ENCODE data around the gene SYNE4. TPM values are rescaled to one million over a fixed set of nuclear protein-coding genes. Genes with fewer than 3 reads are reported as not detected.
"Not testable (repeated sequence)": the region's sequence is repeated elsewhere in the genome, so short reads cannot be mapped to it uniquely, and the experiment has no call there.

The SYNE4 gene
- total and polyA plus RNA-seq, 7 donors = 0.21 to 0.25 (median 0.23) TPM; not detected in 3

- Histone ChIP-seq H3K27ac (no peak overlapping the region), H3K9me3 (no peaks in the 10 kb centered on the region), H3K27me3 (ENCODE audit: insufficient read depth in 3 of 3, low read length in 2 of 3) (peaks cover 0 to 60% (median 16%) of the 10 kb centered on the region in 3 donors), H3K4me1 (no peaks in the 10 kb centered on the region), H3K36me3 (ENCODE audit: insufficient read depth in 1 of 2, low read depth in 1 of 2) (no peaks in the 10 kb centered on the region), H3K4me3 (no peak overlapping the region)
- no peak for DNase-seq
- WGBS, 3 donors = 71 to 80% (median 79%) methylated on average over 7 of the region's 7 CpGs
- intact Hi-C loops (cut with DNase I) = no loop called here
- no peak for ATAC-seq
- TF ChIP-seq, protein P1, sequence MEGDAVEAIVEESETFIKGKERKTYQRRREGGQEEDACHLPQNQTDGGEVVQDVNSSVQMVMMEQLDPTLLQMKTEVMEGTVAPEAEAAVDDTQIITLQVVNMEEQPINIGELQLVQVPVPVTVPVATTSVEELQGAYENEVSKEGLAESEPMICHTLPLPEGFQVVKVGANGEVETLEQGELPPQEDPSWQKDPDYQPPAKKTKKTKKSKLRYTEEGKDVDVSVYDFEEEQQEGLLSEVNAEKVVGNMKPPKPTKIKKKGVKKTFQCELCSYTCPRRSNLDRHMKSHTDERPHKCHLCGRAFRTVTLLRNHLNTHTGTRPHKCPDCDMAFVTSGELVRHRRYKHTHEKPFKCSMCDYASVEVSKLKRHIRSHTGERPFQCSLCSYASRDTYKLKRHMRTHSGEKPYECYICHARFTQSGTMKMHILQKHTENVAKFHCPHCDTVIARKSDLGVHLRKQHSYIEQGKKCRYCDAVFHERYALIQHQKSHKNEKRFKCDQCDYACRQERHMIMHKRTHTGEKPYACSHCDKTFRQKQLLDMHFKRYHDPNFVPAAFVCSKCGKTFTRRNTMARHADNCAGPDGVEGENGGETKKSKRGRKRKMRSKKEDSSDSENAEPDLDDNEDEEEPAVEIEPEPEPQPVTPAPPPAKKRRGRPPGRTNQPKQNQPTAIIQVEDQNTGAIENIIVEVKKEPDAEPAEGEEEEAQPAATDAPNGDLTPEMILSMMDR (IDR thresholded peaks at IDR 0.05) = no peak
These were observed 48.1 kb downstream of the SYNE4 start for GRCh38 chr19:35960432-35960972.

DNA sequence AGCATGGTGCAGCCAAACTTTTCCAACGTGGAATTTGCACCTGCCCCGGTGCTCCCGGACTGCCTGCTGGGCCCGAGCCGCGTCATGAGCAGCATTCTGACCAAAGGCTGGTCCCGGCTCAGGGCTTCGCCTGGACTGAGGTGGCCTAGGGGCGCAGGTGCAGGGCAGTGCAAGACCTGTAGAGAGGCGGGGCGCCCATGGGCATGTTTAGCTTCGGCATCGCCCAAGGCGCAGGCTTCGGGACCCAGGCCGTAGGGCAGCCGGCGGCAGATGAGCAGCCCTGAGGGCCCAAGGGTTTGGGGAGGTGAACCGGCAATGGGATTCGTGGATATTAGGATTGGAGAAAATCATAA, 48.7 kb downstream of the SYNE4 start:
- ATAC-seq (no peak), DNase-seq (no peak)
- WGBS, 3 donors = 20 to 27% (median 25%) methylated on average over 20 of the region's 20 CpGs

DNA sequence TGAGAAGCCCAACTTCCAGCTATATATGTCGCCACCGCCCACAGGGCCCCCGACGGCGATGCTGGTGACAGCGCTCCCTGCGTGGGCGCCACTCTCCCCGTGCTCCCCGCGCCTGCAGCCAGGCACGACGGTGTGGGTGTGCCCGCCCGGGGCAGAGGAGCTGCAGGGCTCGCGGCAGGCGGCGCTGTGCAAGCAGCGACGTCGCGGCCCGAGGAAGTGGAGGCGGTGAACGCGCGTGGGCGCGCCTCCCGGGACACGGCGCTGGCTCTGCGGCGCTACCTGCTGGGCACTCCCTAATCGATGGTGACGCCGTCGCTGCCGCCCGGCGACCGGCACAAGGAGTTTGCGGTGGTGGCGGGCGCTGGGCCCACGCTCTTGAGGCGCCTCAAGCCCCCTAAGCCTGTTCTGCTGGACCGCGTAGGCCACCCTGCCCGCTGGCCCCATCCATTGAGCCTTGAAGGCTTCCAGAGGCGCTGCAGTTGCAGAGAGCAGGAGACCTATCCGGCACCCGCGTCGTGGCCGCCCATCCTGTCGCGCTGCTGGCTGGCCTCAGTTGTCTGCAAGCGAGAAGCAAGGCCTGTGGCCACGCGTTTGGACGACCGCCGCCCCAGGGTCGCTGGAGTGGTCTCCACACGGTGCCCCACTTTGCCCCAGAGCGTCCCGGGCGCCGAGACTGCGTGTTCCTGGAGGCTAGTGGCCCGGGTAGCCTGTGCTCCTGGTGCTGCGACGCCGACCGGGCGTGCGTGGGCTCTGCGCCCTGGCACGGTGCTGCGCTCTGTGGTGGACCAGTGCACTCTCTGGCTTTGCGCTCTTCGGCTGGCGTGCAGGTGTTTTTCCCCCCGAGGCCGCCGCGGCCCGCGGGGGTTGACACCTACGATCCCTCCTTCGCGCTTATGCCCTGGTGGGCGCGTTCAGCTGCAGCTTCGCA, 49.3 kb downstream of the SYNE4 start:
- H3K4me3 ChIP-seq = peak overlapping the region; percentile 22
- H3K36me3 ChIP-seq (ENCODE audit: insufficient read depth in 1 of 2, low read depth in 1 of 2) = no peaks in the 10 kb centered on the region
- intact Hi-C loops (cut with DNase I) = no loop called here
- WGBS, 3 donors = 7 to 9% (median 8%) methylated on average over 75 to 97 of the region's 97 CpGs
- TF ChIP-seq, protein P1 (IDR thresholded peaks at IDR 0.05) = no peak
- ATAC-seq (peak in 1 of 4 donors; percentile 48), DNase-seq (peak; percentile 33 to 61)
- no peaks in the 10 kb centered on the region for H3K4me1 ChIP-seq
- no peak overlapping the region for H3K27ac ChIP-seq
- no peaks in the 10 kb centered on the region for H3K9me3 ChIP-seq
- peaks cover 0 to 52% (median 16%) of the 10 kb centered on the region in 3 donors for H3K27me3 ChIP-seq (ENCODE audit: insufficient read depth in 3 of 3, low read length in 2 of 3)

More for the DNA sequence above, 48.7 kb downstream of the SYNE4 start:
- no peak overlapping the region for H3K4me3 ChIP-seq
- H3K27ac ChIP-seq = no peak overlapping the region
- H3K9me3 ChIP-seq = no peaks in the 10 kb centered on the region
- peaks cover 0 to 55% (median 16%) of the 10 kb centered on the region in 3 donors for H3K27me3 ChIP-seq (ENCODE audit: insufficient read depth in 3 of 3, low read length in 2 of 3)
- H3K4me1 ChIP-seq = no peaks in the 10 kb centered on the region
- intact Hi-C loops (cut with DNase I) = no loop called here
- no peaks in the 10 kb centered on the region for H3K36me3 ChIP-seq (ENCODE audit: insufficient read depth in 1 of 2, low read depth in 1 of 2)
- TF ChIP-seq, protein P1 (IDR thresholded peaks at IDR 0.05) = no peak

- ATAC-seq = no peak
- Histone ChIP-seq H3K9me3 (no peaks in the 10 kb centered on the region), H3K27me3 (ENCODE audit: insufficient read depth in 3 of 3, low read length in 2 of 3) (peaks cover 0 to 46% (median 16%) of the 10 kb centered on the region in 3 donors), H3K4me3 (peak overlapping the region; percentile 22), H3K36me3 (ENCODE audit: insufficient read depth in 1 of 2, low read depth in 1 of 2) (no peaks in the 10 kb centered on the region), H3K27ac (no peak overlapping the region), H3K4me1 (no peaks in the 10 kb centered on the region)
- TF ChIP-seq, protein P1 (IDR thresholded peaks at IDR 0.05) = no peak
- 25 to 33% (median 25%) methylated on average over 15 of the region's 15 CpGs for WGBS, 3 donors
- intact Hi-C loops (cut with DNase I) = no loop called here
- no peak for DNase-seq
These were observed 50.0 kb downstream of the SYNE4 start for GRCh38 chr19:35958660-35959039.

- H3K27ac ChIP-seq; H3K4me3 ChIP-seq; H3K36me3 ChIP-seq (ENCODE audit: insufficient read depth in 1 of 2, low read depth in 1 of 2); ATAC-seq; H3K9me3 ChIP-seq; intact Hi-C loops (cut with DNase I); H3K4me1 ChIP-seq; DNase-seq: not testable (repeated sequence)
- 71 to 72% (median 71%) methylated on average over 8 of the region's 8 CpGs for WGBS, 3 donors
- H3K27me3 ChIP-seq (ENCODE audit: insufficient read depth in 3 of 3, low read length in 2 of 3) = peaks cover 0 to 37% (median 16%) of the 10 kb centered on the region in 3 donors
These were observed 51.2 kb downstream of the SYNE4 start for GRCh38 chr19:35957411-35957810.

Measured in psoas muscle (tissue), 8 donors.